ENCODE measurements around the gene KNOP1.

KNOP1 gene

GRCh38 chr16:19760356-19761060 is 42.5 kb upstream of the KNOP1 start:
- H3K4me3 ChIP-seq (ENCODE audit: low read depth, low read length): no peak overlapping the region
- H3K27ac ChIP-seq: no peak overlapping the region
- TF ChIP-seq CTCF (IDR thresholded peaks at IDR 0.05; ENCODE audit: low read depth, low read length, missing control alignments): no peak
- DNase-seq: no peak
- in situ Hi-C loops (cut with HindIII; ENCODE audit: low pct_ligation_motif_present, low sequenced_read_pairs): no loop called here
- H3K36me3 ChIP-seq (replicated peaks): no peaks in the 10 kb centered on the region
- no peaks in the 10 kb centered on the region for H3K27me3 ChIP-seq (replicated peaks)

- no peak overlapping the region for H3K4me3 ChIP-seq (ENCODE audit: low read depth, low read length)
- TF ChIP-seq CTCF (IDR thresholded peaks at IDR 0.05; ENCODE audit: low read depth, low read length, missing control alignments): no peak
- DNase-seq: no peak
- no peak overlapping the region for H3K27ac ChIP-seq
- no peaks in the 10 kb centered on the region for H3K36me3 ChIP-seq (replicated peaks)
- in situ Hi-C loops (cut with HindIII; ENCODE audit: low pct_ligation_motif_present, low sequenced_read_pairs): no loop called here
- no peaks in the 10 kb centered on the region for H3K27me3 ChIP-seq (replicated peaks)
Measured at GRCh38 chr16:19757762-19758595, 40.0 kb upstream of the KNOP1 start.

GRCh38 chr16:19757026-19757425 is 39.0 kb upstream of the KNOP1 start:
- in situ Hi-C loops (cut with HindIII; ENCODE audit: low pct_ligation_motif_present, low sequenced_read_pairs): no loop called here
- Histone ChIP-seq H3K4me3 (ENCODE audit: low read depth, low read length) (no peak overlapping the region), H3K36me3 (replicated peaks) (no peaks in the 10 kb centered on the region), H3K27ac (no peak overlapping the region), H3K27me3 (replicated peaks) (no peaks in the 10 kb centered on the region)
- DNase-seq: peak; percentile 19
- TF ChIP-seq CTCF (IDR thresholded peaks at IDR 0.05; ENCODE audit: low read depth, low read length, missing control alignments): no peak

- TF ChIP-seq CTCF (IDR thresholded peaks at IDR 0.05; ENCODE audit: low read depth, low read length, missing control alignments): no peak
- Histone ChIP-seq H3K4me3 (ENCODE audit: low read depth, low read length) (no peak overlapping the region), H3K36me3 (replicated peaks) (no peaks in the 10 kb centered on the region), H3K27me3 (replicated peaks) (no peaks in the 10 kb centered on the region), H3K27ac (no peak overlapping the region)
- DNase-seq: no peak
- in situ Hi-C loops (cut with HindIII; ENCODE audit: low pct_ligation_motif_present, low sequenced_read_pairs): no loop called here
Measured at GRCh38 chr16:19755268-19755667, 37.2 kb upstream of the KNOP1 start.

- no peak for DNase-seq
- Histone ChIP-seq H3K27ac (peak overlapping the region; percentile 6), H3K36me3 (replicated peaks) (no peaks in the 10 kb centered on the region), H3K27me3 (replicated peaks) (no peaks in the 10 kb centered on the region), H3K4me3 (ENCODE audit: low read depth, low read length) (no peak overlapping the region)
- TF ChIP-seq CTCF (IDR thresholded peaks at IDR 0.05; ENCODE audit: low read depth, low read length, missing control alignments): no peak
- in situ Hi-C loops (cut with HindIII; ENCODE audit: low pct_ligation_motif_present, low sequenced_read_pairs): no loop called here
Measured at GRCh38 chr16:19754644-19755036, 36.6 kb upstream of the KNOP1 start.
